Effector CD8-positive, alpha-beta T cell (primary cell): Measurements from ENCODE around the gene CTDSP2.
"Not testable (repeated sequence)": the region's sequence is repeated elsewhere in the genome, so short reads cannot be mapped to it uniquely, and the experiment has no call there.

ENCODE experiments used
- DNase-seq: peaks from one replicate; lab custom pipeline; 2025; lab: John Stamatoyannopoulos, UW

The CTDSP2 gene

DNA sequence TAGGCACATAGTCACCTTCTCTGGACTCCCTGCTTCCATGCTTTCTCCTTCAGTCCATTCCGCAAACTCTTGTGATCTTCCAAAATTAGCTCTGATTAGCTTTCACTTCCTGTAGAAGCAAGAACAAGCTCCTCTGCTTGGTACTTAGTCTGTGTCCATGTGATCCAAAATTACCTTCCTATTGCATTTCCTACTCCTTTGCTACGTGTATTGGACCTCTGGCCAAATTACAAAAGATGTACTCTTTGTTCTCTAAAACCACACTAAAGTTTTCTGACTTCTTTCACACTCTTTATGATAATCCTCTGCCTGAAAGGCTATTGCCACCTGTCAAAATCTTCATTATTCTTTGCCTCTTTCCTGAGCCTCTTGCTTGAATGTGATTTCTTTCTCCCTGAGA is 64.7 kb downstream of the CTDSP2 start:
- no peak for DNase-seq

- DNase-seq: no peak
These were observed 65.3 kb downstream of the CTDSP2 start for GRCh38 chr12:57781244-57781643.

DNA sequence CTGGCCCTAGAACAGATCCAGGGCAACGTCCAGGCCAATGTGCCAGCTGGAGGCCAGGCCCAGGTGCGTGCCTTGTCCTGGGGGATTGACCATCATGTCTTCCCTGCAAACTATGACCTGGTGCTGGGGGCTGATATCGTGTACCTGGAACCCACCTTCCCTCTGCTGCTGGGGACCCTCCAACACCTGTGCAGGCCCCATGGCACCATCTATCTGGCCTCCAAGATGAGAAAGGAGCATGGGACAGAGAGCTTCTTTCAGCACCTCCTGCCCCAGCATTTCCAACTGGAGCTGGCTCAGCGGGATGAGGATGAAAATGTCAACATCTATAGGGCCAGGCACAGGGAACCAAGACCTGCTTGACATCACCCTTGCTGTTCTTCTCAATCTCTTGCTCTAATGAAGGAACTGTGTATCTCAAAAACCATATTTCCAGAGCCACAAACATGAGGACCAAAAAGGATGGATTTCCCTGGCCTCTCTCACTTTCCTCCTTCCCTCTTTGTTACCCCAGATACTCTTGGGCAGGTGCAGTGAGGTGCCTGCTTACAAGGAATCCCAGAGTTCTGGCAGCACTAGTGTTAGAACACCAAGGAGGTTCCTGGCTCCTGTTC is 66.1 kb downstream of the CTDSP2 start:
- DNase-seq: no peak

DNA sequence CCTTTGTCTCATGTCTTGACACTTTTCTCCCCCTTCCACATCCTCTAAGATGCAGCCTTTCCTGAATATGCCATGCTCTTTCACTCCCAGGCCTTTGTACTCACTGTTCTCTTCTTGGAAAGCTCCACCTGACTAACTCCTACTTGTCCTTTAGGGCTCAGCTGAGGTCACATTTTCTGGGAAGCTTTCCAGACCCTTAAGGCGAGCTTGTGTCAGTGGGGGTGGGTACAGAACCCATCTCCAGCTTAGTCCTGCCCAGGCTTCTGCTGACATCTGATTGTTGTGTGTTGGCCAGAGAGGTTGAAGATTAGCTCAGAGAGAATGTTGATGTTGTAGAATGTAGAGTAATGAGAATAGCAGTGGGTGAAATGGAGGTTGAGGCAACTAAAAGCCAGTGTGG is 66.8 kb downstream of the CTDSP2 start:
- no peak for DNase-seq

GRCh38 chr12:57777911-57778310 is 68.6 kb downstream of the CTDSP2 start:
- DNase-seq: no peak

GRCh38 chr12:57777367-57777766 is 69.2 kb downstream of the CTDSP2 start:
- no peak for DNase-seq

GRCh38 chr12:57776247-57776587 is 70.3 kb downstream of the CTDSP2 start:
- no peak for DNase-seq

- DNase-seq: no peak
These were observed 70.8 kb downstream of the CTDSP2 start for GRCh38 chr12:57775563-57776246.

DNA sequence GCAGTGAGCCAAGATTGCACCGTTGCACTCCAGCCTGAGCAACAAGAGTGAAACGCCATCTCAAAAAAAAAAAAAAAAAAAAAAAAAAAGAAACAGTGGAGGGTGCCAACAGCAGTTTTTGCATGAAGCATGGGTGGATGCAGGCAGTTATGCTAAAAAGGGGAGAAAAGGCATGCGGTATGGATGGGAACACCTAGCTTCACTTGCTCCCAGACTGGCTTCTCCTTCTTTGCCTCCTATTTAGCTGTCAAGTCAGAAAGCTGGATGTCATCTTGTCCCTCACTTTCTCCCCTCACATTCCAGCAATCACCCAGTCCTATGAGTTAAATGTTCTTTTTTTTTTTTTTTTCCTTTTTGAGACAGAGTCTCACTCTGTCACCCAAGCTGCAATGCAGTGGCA is 71.5 kb downstream of the CTDSP2 start:
- no peak for DNase-seq

GRCh38 chr12:57774634-57775033 is 71.9 kb downstream of the CTDSP2 start:
- not testable (repeated sequence) for DNase-seq

DNA sequence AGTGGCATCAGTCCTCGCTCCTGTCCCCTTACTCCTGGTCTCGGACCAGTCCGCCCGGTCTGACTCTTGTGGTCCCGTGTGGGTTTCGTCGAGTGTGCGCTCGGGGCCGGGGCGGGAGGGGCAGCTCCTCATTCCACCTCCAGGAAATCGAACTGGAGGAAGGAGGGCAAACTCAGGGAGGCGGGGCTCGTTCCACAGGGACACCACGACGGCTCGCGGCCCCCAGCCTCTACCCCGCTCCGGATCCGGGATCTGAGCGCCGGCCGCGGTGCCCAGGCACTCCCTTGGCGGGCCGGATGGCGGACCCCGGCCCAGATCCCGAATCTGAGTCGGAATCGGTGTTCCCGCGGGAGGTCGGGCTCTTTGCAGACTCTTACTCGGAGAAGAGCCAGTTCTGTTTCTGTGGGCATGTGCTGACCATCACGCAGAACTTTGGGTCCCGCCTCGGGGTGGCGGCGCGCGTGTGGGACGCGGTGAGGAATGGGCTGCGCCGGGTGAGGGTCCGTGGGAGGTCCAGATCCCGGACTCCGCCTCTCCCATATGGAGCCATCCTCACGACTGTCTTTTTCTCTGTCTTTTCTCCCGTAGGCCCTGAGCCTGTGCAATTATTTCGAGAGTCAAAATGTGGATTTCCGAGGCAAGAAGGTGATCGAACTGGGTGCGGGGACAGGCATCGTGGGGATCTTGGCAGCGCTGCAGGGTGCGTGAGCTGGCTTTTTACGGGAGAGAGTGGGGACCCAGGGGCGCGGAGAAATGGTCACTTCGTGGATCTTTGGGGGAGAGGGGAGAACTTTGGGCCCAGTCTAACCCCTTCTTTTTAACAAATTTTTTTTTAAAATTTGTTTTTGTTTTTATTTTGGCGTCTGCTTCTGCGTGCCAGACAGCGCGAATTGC is 73.9 kb downstream of the CTDSP2 start, which contains the start of gene EEF1AKMT3:
Gene EEF1AKMT3, plus strand, starts transcription at position 186 of the 894 bp plus-strand sequence. Its CDS starts 111 bp downstream, at position 297.
- peak; percentile 23 for DNase-seq

- DNase-seq: peak; percentile 78
These were observed 74.6 kb downstream of the CTDSP2 start, which contains the start of gene METTL1 for GRCh38 chr12:57771873-57772428. TSS of gene METTL1 (minus strand) at chr12:57772105. CDS start at chr12:57772083, 22 bp downstream.

DNA sequence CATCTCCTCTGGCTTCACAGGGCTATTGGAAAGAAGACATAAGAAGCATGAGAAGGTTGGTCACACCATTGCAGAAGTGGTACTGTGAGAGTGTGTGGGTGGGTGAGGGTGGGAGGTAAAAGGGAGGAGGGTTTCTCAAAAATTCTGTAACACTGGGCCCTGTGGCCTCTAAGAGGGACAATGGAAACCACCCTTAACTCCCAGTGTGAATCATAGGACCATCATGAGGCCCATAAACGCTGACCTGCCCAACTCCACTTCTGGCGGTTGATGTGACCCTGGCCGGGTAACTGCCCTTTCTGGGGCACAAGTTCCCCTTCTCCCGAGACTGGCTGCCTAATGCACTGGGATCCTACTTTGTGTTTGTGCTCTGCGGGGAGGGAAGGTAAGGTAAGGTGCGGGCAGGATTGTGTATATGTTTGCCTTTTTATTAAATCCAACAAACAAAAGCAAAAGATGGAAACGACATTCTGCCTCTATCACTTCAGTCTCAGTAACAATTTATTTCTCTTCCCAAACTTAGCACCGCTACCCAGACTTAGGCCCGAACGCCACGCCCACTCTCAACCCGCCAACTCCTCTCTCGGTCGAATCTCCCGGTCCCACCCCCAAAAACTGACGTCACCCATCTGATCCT is 75.2 kb downstream of the CTDSP2 start:
- DNase-seq: peak; percentile 73

DNA sequence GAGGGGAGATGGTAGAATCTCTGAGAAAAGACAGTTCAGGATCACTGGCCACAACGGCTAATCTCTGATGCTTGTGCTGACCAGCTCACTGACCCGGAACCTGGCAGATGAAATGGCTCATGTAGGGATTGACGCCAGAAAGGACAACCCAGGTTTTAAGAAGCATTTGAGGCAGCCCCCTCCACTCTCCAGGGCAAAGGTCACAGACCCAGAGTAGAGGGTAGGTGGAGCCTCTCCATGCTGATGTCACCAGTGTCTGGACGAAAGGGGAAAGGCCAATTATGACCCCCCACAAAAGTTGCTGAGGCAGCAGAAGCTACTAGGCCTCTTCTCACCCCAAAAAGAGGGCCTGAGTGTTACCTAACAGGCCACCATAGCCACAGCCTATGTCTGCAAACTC is 75.8 kb downstream of the CTDSP2 start:
- no peak for DNase-seq
